GM12864 (cell line): ENCODE data around the gene PIAS3.
"Not testable (repeated sequence)": the region's sequence is repeated elsewhere in the genome, so short reads cannot be mapped to it uniquely, and the experiment has no call there.

Source experiments
- DNase-seq: peaks from one replicate; pipeline ENCODE4 v3.0.0-alpha.2; 2011; ENCODE audit warnings: low read depth
- H3K4me3 ChIP-seq: 2 replicates; pipeline ENCODE4 v1.5.1; 2011; ENCODE audit warnings: mild to moderate bottlenecking, low read depth, low read length, control low read depth
- CTCF ChIP-seq: IDR thresholded peaks from 2 replicates; pipeline ENCODE4 v1.5.1; 2011; ENCODE audit warnings: low read depth, mild to moderate bottlenecking, moderate library complexity, low read length, control low read depth, inconsistent platforms; ENCODE audit errors: missing control alignments

The PIAS3 gene

GRCh38 chr1:145845514-145846161 lies 13.2 kb downstream of the PIAS3 start, which contains the start of gene NUDT17:
TSS of gene NUDT17 (plus strand) at chr1:145845630. CDS start at chr1:145845641, 11 bp downstream.
- peak within 1 kb of the TSS; percentile 72 for H3K4me3 ChIP-seq
- peak; percentile 92 for TF ChIP-seq CTCF
- no peak for DNase-seq

- peak overlapping the region; percentile 72; the same call in 1 of the 2 replicates for H3K4me3 ChIP-seq
These were observed 13.8 kb downstream of the PIAS3 start for GRCh38 chr1:145845144-145845513.

GRCh38 chr1:145843031-145843430 lies 15.8 kb downstream of the PIAS3 start:
- no peak overlapping the region for H3K4me3 ChIP-seq
- TF ChIP-seq CTCF = no peak
- DNase-seq = no peak

More at GRCh38 chr1:145845144-145845513, 13.8 kb downstream of the PIAS3 start:
- TF ChIP-seq CTCF = no peak
- DNase-seq = peak; percentile 70

GRCh38 chr1:145837656-145838055 lies 21.2 kb downstream of the PIAS3 start:
- no peak overlapping the region for H3K4me3 ChIP-seq
- DNase-seq = no peak
- TF ChIP-seq CTCF = no peak

GRCh38 chr1:145830810-145831209 lies 28.1 kb downstream of the PIAS3 start:
- H3K4me3 ChIP-seq, DNase-seq: not testable (repeated sequence)

- no peak for DNase-seq
- no peak for TF ChIP-seq CTCF
These were observed 30.4 kb downstream of the PIAS3 start for GRCh38 chr1:145828367-145829026.

GRCh38 chr1:145827966-145828365 lies 30.9 kb downstream of the PIAS3 start:
- no peak for TF ChIP-seq CTCF
- H3K4me3 ChIP-seq = no peak overlapping the region
- DNase-seq = no peak

More at GRCh38 chr1:145828367-145829026, 30.4 kb downstream of the PIAS3 start:
- no peak overlapping the region for H3K4me3 ChIP-seq
